Measurements from ENCODE around the gene CDYL.
"Not testable (repeated sequence)": the region's sequence is repeated elsewhere in the genome, so short reads cannot be mapped to it uniquely, and the experiment has no call there.

Gene CDYL

GRCh38 chr6:4851035-4851434 is 74.8 kb downstream of the CDYL start:
- no peak for FAIRE-seq
- TF ChIP-seq TAF1 (IDR thresholded peaks at IDR 0.05; ENCODE audit: borderline replicate concordance, low read depth, low read length) (no peak), POLR2AphosphoS5 (IDR thresholded peaks at IDR 0.05; ENCODE audit: low read depth, low read length) (no peak)
- no peak for DNase-seq (ENCODE audit: insufficient read length)

GRCh38 chr6:4852186-4852585 is 76.0 kb downstream of the CDYL start:
- not testable (repeated sequence) for FAIRE-seq; DNase-seq (ENCODE audit: insufficient read length)

DNA sequence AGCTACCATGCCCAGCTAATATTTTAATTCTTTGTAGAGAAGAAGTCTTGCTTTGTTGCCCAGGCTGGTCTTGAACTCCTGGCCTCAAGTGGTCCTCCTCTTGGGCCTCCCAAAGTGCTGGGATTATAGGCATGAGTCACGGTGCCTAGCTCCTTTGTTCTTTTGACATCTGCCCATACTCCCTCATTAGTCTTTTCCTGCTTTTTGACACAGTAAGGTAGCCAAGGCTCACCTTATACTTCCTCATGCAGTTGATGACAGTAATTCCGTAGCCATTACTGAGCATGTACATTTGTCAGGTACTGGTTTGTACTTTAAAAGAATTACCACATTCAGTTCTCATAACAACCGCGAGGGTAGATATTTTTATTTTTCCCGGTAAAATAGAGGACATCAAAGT is 76.7 kb downstream of the CDYL start:
- TF ChIP-seq TAF1 (IDR thresholded peaks at IDR 0.05; ENCODE audit: borderline replicate concordance, low read depth, low read length) = no peak
- no peak for TF ChIP-seq POLR2AphosphoS5 (IDR thresholded peaks at IDR 0.05; ENCODE audit: low read depth, low read length)
- no peak for TF ChIP-seq POLR2A (IDR thresholded peaks at IDR 0.05; ENCODE audit: low read depth, low read length)
- DNase-seq (ENCODE audit: insufficient read length) (no peak), FAIRE-seq (no peak)

DNA sequence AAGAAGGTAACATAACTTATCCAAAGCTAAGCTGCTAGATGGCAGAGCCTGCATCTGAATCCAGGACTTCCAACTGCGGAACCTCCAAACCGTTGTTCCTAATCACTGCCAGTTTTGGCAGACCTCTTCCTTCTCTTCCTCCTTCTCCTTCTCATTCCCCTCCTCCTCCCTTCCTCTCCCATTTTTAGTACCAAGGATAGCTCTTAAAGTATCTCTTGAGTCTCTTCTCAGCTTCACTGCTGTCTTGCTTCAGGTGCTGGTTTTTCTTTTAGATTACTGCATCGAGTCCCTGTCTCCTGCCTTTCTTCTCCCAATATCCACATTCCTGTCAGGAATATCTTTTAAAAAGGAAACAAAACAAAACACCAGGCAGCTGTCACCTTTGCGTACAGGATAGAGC is 77.1 kb downstream of the CDYL start:
- no peak for DNase-seq (ENCODE audit: insufficient read length)
- TF ChIP-seq POLR2AphosphoS5 (IDR thresholded peaks at IDR 0.05; ENCODE audit: low read depth, low read length) (no peak), POLR2A (IDR thresholded peaks at IDR 0.05; ENCODE audit: low read depth, low read length) (no peak), TAF1 (IDR thresholded peaks at IDR 0.05; ENCODE audit: borderline replicate concordance, low read depth, low read length) (no peak)
- no peak for FAIRE-seq

GRCh38 chr6:4853782-4854511 is 77.7 kb downstream of the CDYL start:
- TF ChIP-seq TAF1 (IDR thresholded peaks at IDR 0.05; ENCODE audit: borderline replicate concordance, low read depth, low read length) (no peak), POLR2AphosphoS5 (IDR thresholded peaks at IDR 0.05; ENCODE audit: low read depth, low read length) (no peak), POLR2A (IDR thresholded peaks at IDR 0.05; ENCODE audit: low read depth, low read length) (no peak)
- FAIRE-seq (no peak), DNase-seq (ENCODE audit: insufficient read length) (no peak)

GRCh38 chr6:4856785-4857184 is 80.6 kb downstream of the CDYL start:
- no peak for FAIRE-seq
- TF ChIP-seq TAF1 (IDR thresholded peaks at IDR 0.05; ENCODE audit: borderline replicate concordance, low read depth, low read length) (no peak), POLR2A (IDR thresholded peaks at IDR 0.05; ENCODE audit: low read depth, low read length) (no peak)

DNA sequence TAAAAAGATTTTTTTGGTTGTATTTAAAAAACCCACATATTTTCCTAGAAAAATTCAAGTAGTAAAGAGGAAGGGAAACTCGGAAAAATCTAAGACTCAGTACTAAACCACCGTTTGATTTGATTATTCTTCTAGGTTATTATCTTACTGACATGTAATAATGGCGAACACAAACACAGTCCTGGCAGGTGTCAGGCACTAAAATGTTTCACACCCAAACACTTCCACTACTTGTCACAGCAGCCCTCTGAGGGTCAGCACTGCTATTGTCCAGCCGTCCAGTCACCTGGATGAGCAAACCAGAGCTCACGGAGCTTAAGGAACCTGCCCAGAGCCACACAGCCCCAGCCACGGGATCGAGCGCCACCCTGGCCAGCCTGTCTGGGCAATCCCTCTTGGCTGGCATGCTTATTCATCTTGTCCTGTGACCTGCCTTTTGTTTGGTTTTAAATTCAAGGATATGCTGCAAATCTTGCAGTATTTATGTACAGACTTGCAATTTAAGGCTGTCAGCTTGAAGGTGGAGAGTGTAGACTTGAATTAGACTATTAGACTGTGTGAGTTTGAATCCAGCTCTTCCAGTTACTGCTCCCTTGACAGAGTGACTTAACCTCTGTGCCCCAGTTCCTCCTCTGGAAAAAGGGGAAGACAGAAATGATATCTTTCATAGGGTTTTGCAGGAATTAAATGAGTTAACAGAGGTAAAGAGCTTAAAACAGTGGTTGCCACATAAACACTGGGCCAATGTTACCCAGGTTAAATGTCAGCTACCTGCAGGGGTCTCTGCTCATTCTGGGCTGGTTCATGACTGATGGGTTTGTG is 82.2 kb downstream of the CDYL start:
- no peak for FAIRE-seq
- no peak for DNase-seq (ENCODE audit: insufficient read length)
- no peak for TF ChIP-seq POLR2A (IDR thresholded peaks at IDR 0.05; ENCODE audit: low read depth, low read length)
- no peak for TF ChIP-seq TAF1 (IDR thresholded peaks at IDR 0.05; ENCODE audit: borderline replicate concordance, low read depth, low read length)
- no peak for TF ChIP-seq POLR2AphosphoS5 (IDR thresholded peaks at IDR 0.05; ENCODE audit: low read depth, low read length)

More at GRCh38 chr6:4856785-4857184, 80.6 kb downstream of the CDYL start:
- no peak for DNase-seq (ENCODE audit: insufficient read length)

DNA sequence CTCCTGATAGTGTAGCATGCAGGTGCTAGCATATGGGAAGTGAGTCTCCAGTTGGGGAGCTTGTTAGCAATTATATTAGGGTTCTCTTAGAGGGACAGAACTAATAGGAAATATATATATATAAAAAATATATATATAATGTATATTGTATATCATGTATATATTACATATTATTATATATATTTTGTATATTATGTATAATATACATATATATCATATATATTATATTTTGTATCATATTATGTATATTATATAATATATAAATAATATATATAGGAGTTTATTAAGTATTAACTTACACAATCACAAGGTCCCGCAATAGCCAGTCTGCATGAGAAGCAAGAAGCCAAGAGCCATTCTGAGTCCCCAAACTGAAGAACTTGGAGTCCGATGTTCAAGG is 84.2 kb downstream of the CDYL start:
- no peak for FAIRE-seq
- DNase-seq (ENCODE audit: insufficient read length) = no peak
- TF ChIP-seq POLR2A (IDR thresholded peaks at IDR 0.05; ENCODE audit: low read depth, low read length) = no peak
- TF ChIP-seq TAF1 (IDR thresholded peaks at IDR 0.05; ENCODE audit: borderline replicate concordance, low read depth, low read length) = no peak
- TF ChIP-seq POLR2AphosphoS5 (IDR thresholded peaks at IDR 0.05; ENCODE audit: low read depth, low read length) = no peak

DNA sequence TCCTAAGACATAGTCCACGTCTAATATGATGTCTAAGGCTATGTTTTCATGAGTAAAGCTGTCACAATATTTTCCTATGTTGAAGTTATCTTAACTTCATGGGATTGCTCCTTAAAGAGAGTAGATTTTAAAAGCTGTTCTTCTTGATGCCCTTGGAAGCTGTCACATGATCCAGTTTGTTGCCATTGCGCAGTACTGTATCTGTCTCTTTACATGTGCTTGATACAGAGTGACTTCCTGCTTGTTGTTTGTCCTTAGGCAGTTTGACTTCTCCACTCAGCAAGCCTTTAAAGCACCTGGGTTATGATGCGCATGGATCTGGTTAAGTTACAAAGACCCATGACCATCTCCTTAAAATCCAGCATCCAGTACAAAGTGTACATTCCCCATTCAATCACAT is 85.4 kb downstream of the CDYL start:
- FAIRE-seq (no peak), DNase-seq (ENCODE audit: insufficient read length) (no peak)
- no peak for TF ChIP-seq TAF1 (IDR thresholded peaks at IDR 0.05; ENCODE audit: borderline replicate concordance, low read depth, low read length)

GRCh38 chr6:4864519-4864918 is 88.3 kb downstream of the CDYL start:
- TF ChIP-seq TAF1 (IDR thresholded peaks at IDR 0.05; ENCODE audit: borderline replicate concordance, low read depth, low read length) = no peak
- TF ChIP-seq POLR2A (IDR thresholded peaks at IDR 0.05; ENCODE audit: low read depth, low read length) = no peak
- no peak for TF ChIP-seq POLR2AphosphoS5 (IDR thresholded peaks at IDR 0.05; ENCODE audit: low read depth, low read length)
- no peak for DNase-seq (ENCODE audit: insufficient read length)
- no peak for FAIRE-seq

- not testable (repeated sequence) for DNase-seq (ENCODE audit: insufficient read length); FAIRE-seq
Observed at GRCh38 chr6:4865006-4865405, 88.8 kb downstream of the CDYL start.

DNA sequence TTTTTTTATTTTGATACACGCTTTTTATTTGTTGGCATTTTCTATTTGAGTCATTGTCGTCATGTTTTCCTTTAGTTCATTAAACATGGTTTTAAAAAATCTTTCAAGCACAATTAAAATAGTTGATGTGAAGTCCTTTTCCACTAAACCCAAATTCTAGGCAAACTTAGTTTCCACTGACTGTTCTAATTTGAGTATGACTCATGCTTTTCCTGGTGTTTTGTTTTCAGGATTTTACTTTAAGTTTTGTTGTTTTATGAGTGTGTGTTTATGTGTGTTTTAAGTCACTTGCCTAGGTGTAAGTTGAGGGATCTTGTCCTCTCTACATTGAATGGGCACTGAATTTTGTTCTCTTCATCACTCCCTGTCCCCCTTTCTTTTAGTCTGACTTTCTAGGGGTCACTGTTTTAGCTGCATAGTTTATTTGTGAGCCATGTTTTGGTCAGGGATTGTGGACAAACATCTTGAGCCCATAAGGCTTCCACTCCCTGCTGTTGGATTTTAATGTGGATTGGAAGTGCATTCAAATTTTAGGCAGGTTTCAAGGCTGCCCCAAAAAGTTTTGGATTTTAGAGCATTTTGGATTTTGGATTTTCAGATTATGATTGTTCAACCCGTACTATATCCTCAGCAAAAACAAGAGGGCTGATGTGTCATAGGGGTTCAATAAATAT is 94.8 kb downstream of the CDYL start:
- DNase-seq (ENCODE audit: insufficient read length) (no peak), FAIRE-seq (no peak)
- TF ChIP-seq POLR2AphosphoS5 (IDR thresholded peaks at IDR 0.05; ENCODE audit: low read depth, low read length) (no peak), TAF1 (IDR thresholded peaks at IDR 0.05; ENCODE audit: borderline replicate concordance, low read depth, low read length) (no peak), POLR2A (IDR thresholded peaks at IDR 0.05; ENCODE audit: low read depth, low read length) (no peak)
